LNCaP clone FGC (cell line): Measurements from ENCODE around the gene DNAJC15.

Experiments
- DNase-seq: peaks from one replicate; pipeline ENCODE4 v3.0.0-alpha.2; 2011; ENCODE audit warnings: low read depth
- H3K4me3 ChIP-seq: 2 replicates; pipeline ENCODE4 v1.5.1; 2011; ENCODE audit warnings: mild to moderate bottlenecking, low read depth, low read length, control low read depth
- TF ChIP-seq, protein P1 (sequence below): IDR thresholded peaks from 2 replicates; pipeline ENCODE4 v1.5.1; 2012; ENCODE audit warnings: mild to moderate bottlenecking; ENCODE audit not compliant: control insufficient read depth, insufficient read depth; ENCODE audit errors: extremely low read depth

DNAJC15 gene

DNA sequence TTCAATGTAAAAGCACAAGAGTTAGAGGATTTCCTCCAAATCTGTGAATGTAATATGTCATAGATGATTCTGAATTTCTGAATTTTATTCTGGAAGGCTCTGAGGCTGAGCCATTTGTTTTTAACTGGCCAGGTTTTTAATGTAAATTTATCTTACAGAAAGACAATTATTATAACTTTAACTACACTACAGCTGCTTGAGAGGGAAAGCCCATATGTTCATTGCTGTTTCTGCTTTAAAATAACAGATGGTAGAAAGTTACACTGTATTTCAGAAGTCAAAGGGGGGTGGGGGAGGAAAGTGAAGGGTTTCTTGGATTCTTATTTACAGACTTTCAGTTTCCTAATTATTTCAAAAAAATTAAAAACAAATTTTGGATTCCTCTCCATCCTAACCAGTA is 62.8 kb downstream of the DNAJC15 start:
- no peak overlapping the region for H3K4me3 ChIP-seq
- TF ChIP-seq, protein P1, sequence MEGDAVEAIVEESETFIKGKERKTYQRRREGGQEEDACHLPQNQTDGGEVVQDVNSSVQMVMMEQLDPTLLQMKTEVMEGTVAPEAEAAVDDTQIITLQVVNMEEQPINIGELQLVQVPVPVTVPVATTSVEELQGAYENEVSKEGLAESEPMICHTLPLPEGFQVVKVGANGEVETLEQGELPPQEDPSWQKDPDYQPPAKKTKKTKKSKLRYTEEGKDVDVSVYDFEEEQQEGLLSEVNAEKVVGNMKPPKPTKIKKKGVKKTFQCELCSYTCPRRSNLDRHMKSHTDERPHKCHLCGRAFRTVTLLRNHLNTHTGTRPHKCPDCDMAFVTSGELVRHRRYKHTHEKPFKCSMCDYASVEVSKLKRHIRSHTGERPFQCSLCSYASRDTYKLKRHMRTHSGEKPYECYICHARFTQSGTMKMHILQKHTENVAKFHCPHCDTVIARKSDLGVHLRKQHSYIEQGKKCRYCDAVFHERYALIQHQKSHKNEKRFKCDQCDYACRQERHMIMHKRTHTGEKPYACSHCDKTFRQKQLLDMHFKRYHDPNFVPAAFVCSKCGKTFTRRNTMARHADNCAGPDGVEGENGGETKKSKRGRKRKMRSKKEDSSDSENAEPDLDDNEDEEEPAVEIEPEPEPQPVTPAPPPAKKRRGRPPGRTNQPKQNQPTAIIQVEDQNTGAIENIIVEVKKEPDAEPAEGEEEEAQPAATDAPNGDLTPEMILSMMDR, result no peak
- no peak for DNase-seq

DNA sequence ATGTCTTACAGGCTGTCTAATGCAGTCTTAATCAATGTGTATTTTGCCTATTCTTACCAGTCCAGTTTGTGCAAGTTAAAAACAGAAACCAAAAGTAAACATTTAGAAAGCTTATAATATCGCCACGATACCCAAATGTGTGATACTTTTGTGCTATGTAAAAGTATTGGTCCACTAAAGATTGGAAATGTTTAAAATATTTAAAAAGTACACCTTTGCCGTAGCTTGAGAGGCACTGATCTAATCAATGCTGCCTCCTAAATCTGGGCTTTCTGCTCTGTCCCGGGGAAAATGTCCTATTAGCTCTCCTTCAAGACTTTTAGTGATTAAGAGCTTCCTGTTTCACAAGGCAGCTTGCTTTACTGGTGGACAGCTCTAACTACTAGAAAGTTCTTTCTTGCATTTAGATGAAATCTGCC is 64.7 kb downstream of the DNAJC15 start:
- TF ChIP-seq, protein P1, result no peak
- peak overlapping the region; percentile 37; the same call in 1 of the 2 replicates for H3K4me3 ChIP-seq

DNA sequence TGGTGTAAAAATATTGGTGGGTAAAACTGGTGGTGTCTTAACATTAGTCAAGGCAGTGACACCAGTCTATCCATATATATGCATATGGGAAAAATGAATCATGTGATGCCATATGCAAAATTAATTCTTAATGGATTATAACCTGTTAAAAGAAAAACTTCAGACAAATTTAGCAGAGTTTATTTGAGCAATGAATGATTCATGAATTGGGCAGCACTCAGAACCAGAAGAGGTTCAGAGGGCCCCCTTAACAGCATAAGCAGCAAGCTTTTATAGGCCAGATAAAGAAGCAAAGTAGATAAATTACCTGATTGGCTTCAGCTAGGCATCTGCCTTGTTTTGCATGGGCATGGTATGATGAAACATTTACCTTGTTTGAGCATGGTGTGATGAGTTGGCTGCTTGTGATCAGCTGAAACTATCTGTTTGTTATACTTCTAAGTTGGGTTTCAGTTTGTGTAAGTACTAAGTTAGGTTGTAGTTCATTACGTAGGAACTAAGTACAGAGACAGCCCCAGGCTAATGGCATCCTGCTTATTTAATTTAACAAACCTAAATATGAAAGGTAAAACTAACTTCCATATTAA is 66.6 kb downstream of the DNAJC15 start:
- no peak for DNase-seq
- H3K4me3 ChIP-seq, result no peak overlapping the region
- TF ChIP-seq, protein P1, result no peak

More for the DNA sequence above, 64.7 kb downstream of the DNAJC15 start:
- no peak for DNase-seq

DNA sequence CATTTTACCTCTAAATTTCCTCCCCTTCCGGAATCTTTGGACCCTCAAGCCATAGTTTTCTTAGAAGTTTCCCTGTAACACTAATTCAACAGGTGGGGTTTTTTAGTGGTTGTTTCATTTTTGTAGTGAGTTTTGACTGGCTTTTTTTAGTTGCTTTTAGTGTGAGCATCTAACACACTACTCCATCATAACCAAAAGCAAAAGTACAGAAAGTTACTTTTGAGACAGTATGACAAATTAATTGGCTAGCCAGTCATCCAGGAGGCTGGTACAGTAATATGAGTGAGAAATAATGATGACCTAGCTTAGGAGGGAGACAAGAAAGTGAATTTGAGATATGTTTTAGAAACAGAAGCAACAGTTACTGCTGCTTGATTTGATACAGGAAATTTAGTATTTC is 71.5 kb downstream of the DNAJC15 start:
- TF ChIP-seq, protein P1, result no peak
- H3K4me3 ChIP-seq, result no peak overlapping the region
- DNase-seq, result no peak

DNA sequence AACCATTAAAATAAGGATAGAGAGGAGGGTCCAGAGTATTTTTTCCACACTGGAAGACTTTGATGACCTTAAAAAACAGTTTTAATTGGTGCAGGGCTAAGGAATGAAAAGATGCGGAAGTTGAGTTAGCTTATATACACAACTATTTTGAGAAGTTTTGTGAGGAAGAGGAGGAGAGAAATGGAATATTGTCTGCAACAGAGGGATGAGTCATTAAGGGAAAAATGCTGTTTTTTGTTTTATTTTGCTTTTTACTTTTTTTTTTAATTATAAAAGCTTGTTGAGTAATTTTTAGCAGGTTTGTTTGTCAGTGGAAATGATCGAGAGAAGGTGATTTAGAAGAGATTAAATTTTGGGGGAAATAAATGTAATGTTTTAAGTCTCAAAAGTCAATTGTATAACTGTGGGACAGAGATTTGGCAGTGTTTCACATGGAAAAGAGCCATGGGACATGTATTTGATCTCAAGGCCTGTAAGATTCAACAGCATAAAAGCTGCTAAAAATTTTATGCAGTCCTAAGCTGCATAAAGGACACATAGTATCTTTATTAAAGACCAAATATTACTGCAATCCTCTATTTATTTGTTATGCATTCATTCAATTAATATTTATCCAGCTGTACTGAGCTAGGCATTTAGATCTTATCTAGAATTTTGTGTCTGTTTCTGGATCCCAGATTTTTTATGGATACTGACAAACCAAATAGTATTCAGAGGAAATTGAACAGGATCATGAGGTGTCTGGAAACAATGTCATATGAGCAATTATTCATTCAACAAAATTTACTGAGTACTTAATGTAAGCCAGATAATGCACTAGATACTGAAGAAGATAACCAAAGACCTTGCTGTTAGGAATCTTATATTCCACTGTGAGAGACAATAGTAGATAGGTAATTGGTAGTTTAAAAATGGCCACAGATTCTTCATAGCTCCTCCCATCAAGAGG is 72.7 kb downstream of the DNAJC15 start:
- TF ChIP-seq, protein P1, result no peak
- no peak overlapping the region for H3K4me3 ChIP-seq
- DNase-seq, result peak; percentile 69

DNA sequence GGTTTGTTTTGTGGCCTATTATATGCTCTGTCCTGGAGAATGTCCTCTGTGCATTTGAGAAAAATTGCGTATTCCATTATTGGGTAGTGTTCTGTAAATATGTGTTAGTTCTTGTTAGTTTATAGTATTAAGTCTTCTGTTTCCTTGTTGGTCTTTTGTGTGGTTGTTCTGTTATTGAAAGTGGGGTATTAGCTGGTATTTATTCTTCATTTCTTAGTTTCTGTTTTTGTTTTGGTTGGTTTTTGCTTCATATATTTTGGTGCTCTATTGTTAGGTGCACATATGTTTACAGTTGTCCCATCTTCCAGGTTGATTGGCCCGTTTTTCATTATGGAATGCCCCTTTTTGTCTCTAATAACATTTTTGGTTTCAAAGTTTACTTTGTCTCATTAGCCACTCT is 77.3 kb downstream of the DNAJC15 start:
- TF ChIP-seq, protein P1, result no peak
- H3K4me3 ChIP-seq, result no peak overlapping the region
- DNase-seq, result no peak
